GM10266 (cell line): ENCODE measurements around the gene SAMD14.

Source experiments
- DNase-seq: peaks from one replicate; pipeline ENCODE4 v3.0.0; 2012; ENCODE audit errors: extremely low spot score
- TF ChIP-seq, protein P1 (sequence below): IDR thresholded peaks from 2 replicates; pipeline ENCODE4 v1.5.1; 2012; ENCODE audit warnings: mild to moderate bottlenecking, low read depth; ENCODE audit not compliant: control insufficient read depth, insufficient read depth; ENCODE audit errors: missing control alignments

SAMD14 gene

GRCh38 chr17:50075446-50076032, 54.4 kb downstream of the SAMD14 start:
- no peak for DNase-seq
- TF ChIP-seq, protein P1, sequence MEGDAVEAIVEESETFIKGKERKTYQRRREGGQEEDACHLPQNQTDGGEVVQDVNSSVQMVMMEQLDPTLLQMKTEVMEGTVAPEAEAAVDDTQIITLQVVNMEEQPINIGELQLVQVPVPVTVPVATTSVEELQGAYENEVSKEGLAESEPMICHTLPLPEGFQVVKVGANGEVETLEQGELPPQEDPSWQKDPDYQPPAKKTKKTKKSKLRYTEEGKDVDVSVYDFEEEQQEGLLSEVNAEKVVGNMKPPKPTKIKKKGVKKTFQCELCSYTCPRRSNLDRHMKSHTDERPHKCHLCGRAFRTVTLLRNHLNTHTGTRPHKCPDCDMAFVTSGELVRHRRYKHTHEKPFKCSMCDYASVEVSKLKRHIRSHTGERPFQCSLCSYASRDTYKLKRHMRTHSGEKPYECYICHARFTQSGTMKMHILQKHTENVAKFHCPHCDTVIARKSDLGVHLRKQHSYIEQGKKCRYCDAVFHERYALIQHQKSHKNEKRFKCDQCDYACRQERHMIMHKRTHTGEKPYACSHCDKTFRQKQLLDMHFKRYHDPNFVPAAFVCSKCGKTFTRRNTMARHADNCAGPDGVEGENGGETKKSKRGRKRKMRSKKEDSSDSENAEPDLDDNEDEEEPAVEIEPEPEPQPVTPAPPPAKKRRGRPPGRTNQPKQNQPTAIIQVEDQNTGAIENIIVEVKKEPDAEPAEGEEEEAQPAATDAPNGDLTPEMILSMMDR, result no peak

DNA sequence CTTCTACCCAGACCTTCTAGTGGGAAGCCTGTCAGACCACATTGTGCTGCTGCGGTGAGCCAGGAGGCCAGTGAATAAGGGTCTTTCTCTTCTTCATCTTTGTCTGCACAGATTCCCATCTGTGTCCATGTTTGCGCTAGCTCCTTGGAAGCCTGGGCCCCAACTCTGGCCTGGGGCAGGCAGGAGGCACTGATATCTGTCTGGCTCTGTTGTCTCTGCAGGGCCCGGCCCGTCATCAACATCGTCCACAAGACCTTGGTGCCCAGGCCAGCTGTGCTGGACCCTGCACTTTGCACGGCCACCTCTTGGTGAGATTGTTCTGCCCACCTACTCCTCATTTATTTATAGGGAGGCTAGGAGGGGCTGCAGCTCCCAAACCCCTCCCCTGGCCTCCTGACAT, 55.7 kb downstream of the SAMD14 start:
- DNase-seq, result no peak
- TF ChIP-seq, protein P1, result no peak

GRCh38 chr17:50072925-50073324, 57.0 kb downstream of the SAMD14 start:
- DNase-seq, result no peak
- TF ChIP-seq, protein P1, result no peak

DNA sequence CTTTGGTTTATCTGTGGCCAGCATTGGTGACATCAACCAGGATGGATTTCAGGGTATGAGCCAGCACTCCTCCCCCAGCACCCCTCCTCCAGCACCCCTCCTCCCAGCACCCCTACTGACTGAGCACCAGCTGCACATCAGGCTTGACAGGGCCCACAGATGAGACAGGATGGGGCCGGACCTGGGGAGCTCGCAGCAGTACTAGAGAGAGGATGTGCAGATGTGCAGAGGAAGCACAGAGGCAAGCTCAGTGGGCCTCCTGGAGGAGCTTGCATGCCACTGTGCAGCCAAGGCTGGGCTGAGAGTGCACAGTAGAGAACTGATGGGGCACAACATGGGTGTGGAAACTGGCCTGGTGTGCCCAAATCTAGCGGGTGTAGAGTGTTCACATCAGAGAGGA, 57.8 kb downstream of the SAMD14 start:
- DNase-seq, result no peak
- TF ChIP-seq, protein P1, result no peak

DNA sequence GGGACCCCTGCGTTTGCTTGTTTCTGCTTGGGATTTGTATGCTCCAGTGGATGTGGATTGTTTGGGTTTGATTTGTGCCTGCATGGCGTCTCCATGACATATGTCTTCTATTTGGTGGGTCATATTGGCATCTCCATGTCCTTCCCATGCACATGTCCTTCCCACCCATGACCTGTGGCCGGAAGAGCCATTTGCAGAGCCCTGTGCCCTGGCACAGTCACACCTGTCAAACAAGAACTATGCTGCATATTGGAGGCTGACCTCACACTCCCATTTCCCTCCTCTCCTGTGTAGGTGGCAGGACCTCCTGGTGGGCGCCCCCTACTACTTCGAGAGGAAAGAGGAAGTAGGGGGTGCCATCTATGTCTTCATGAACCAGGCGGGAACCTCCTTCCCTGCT, 58.3 kb downstream of the SAMD14 start:
- DNase-seq, result no peak
- TF ChIP-seq, protein P1, result no peak

GRCh38 chr17:50070908-50071680, 58.9 kb downstream of the SAMD14 start:
- TF ChIP-seq, protein P1, result no peak
- no peak for DNase-seq

- no peak for DNase-seq
- TF ChIP-seq, protein P1, result no peak
Observed at GRCh38 chr17:50067996-50068395, 62.0 kb downstream of the SAMD14 start.
